ENCODE results near the gene SLC16A10. TPM values are rescaled to one million over a fixed set of nuclear protein-coding genes. Genes with fewer than 3 reads are reported as not detected.
A peak's percentile ranks its signal among the peaks of the same experiment; 100 is the strongest.

The SLC16A10 gene
- total RNA-seq, 1 experiment from 2014 or later: 5.2 TPM

- DNase-seq (ENCODE audit: low read depth): no peak
These were observed 171.3 kb downstream of the SLC16A10 start for GRCh38 chr6:111258615-111259088.

- peak; percentile 98 for DNase-seq (ENCODE audit: low read depth)
These were observed 172.0 kb downstream of the SLC16A10 start for GRCh38 chr6:111259089-111259831.

GRCh38 chr6:111260570-111261298 is 173.4 kb downstream of the SLC16A10 start:
- peak; percentile 30 for DNase-seq (ENCODE audit: low read depth)

- peak; percentile 81 for DNase-seq (ENCODE audit: low read depth)
These were observed 176.5 kb downstream of the SLC16A10 start for GRCh38 chr6:111263837-111264236.

- no peak for DNase-seq (ENCODE audit: low read depth)
These were observed 178.5 kb downstream of the SLC16A10 start for GRCh38 chr6:111265842-111266241.

GRCh38 chr6:111266276-111266675 is 179.0 kb downstream of the SLC16A10 start:
- DNase-seq (ENCODE audit: low read depth): no peak

GRCh38 chr6:111267764-111268333 is 180.5 kb downstream of the SLC16A10 start:
- DNase-seq (ENCODE audit: low read depth): no peak

- no peak for DNase-seq (ENCODE audit: low read depth)
These were observed 182.2 kb downstream of the SLC16A10 start for GRCh38 chr6:111269401-111269970.

GRCh38 chr6:111270121-111270520 is 182.8 kb downstream of the SLC16A10 start:
- DNase-seq (ENCODE audit: low read depth): no peak

- no peak for DNase-seq (ENCODE audit: low read depth)
These were observed 187.4 kb downstream of the SLC16A10 start for GRCh38 chr6:111274593-111275217.

- no peak for DNase-seq (ENCODE audit: low read depth)
These were observed 189.0 kb downstream of the SLC16A10 start for GRCh38 chr6:111276335-111276734.

GRCh38 chr6:111276736-111277135 is 189.4 kb downstream of the SLC16A10 start:
- DNase-seq (ENCODE audit: low read depth): no peak

- DNase-seq (ENCODE audit: low read depth): no peak
These were observed 190.5 kb downstream of the SLC16A10 start for GRCh38 chr6:111277819-111278218.

GRCh38 chr6:111278731-111279130 is 191.4 kb downstream of the SLC16A10 start:
- no peak for DNase-seq (ENCODE audit: low read depth)

- no peak for DNase-seq (ENCODE audit: low read depth)
These were observed 193.2 kb downstream of the SLC16A10 start for GRCh38 chr6:111280445-111280955.

Small RNA genes within 50 kb of the gene (small RNA-seq; reads per million reads assigned to genes)
- gene RNU6-960P: not detected

Other genes with a start within 250 kb of the SLC16A10 start
- 101 and 112 TPM in 2 replicates for gene AMD1, start 212.7 kb upstream of the SLC16A10 start, total RNA-seq (2014; rRNA removed; shearing (Covaris generic))
- gene GTF3C6, start 128.8 kb upstream of the SLC16A10 start, total RNA-seq (2014; rRNA removed; shearing (Covaris generic)): 94.1 and 105 TPM in 2 replicates
- gene RPF2, start 105.5 kb upstream of the SLC16A10 start, total RNA-seq (2014; rRNA removed; shearing (Covaris generic)): 72.4 and 78.7 TPM in 2 replicates